Thyroid gland (tissue), 4 donors: ENCODE results near the gene CINP.

ENCODE experiments used
- POLR2A ChIP-seq, 2 donors: fragments of 450-650 bp; IDR thresholded peaks; one replicate each; pipeline ENCODE4 v1.6.1; 2017; ENCODE audit warnings: antibody characterized with exemption in 2 of 2, mild to moderate bottlenecking in 2 of 2, moderate library complexity in 1 of 2
- TF ChIP-seq, protein P1 (sequence below), 6 experiments: fragments of 200-600 bp in 3 of 6; fragments of 450-650 bp in 3 of 6; sonication (generic) in 3 of 6; IDR thresholded peaks; one replicate each; pipeline ENCODE4 v1.5.1; 2016 to 2019; ENCODE audit warnings: antibody characterized with exemption in 6 of 6, mild to moderate bottlenecking in 2 of 6, inconsistent platforms in 1 of 6, moderate library complexity in 1 of 6

DNA sequence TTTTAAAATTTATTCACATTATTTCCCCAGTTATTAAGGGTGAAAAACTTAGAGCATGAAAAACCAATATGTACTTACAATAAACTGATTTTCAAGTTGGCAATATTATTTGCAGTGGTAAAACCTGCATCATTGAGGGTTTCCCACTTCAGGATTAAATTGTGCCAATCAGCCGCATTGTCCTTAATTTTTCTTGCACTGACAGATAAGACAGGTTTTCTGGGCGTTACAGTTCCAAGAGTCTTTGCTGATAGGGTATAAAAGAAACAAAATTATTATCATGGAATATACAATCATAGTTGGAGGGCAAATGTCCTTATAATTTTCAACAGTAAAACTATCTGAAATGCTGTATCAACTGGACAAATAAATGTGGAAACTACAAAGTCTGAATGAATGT lies 3.3 kb downstream of the CINP start:
- TF ChIP-seq, protein P1, sequence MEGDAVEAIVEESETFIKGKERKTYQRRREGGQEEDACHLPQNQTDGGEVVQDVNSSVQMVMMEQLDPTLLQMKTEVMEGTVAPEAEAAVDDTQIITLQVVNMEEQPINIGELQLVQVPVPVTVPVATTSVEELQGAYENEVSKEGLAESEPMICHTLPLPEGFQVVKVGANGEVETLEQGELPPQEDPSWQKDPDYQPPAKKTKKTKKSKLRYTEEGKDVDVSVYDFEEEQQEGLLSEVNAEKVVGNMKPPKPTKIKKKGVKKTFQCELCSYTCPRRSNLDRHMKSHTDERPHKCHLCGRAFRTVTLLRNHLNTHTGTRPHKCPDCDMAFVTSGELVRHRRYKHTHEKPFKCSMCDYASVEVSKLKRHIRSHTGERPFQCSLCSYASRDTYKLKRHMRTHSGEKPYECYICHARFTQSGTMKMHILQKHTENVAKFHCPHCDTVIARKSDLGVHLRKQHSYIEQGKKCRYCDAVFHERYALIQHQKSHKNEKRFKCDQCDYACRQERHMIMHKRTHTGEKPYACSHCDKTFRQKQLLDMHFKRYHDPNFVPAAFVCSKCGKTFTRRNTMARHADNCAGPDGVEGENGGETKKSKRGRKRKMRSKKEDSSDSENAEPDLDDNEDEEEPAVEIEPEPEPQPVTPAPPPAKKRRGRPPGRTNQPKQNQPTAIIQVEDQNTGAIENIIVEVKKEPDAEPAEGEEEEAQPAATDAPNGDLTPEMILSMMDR (IDR thresholded peaks at IDR 0.05) = no peak
- no peak for TF ChIP-seq POLR2A (IDR thresholded peaks at IDR 0.05)
